ENCODE data around the gene SCN3A.

- TF ChIP-seq SREBF2 (IDR thresholded peaks at IDR 0.05) (no peak), REST (IDR thresholded peaks at IDR 0.05) (no peak), HOXA7 (CRISPR knock-in tag; IDR thresholded peaks at IDR 0.05) (no peak), CTCF (IDR thresholded peaks at IDR 0.05) (no peak), CBX2 (IDR thresholded peaks at IDR 0.05; ENCODE audit: borderline replicate concordance, low read depth) (no peak), SMC3 (IDR thresholded peaks at IDR 0.05) (no peak), USF2 (IDR thresholded peaks at IDR 0.05) (no peak), JUNB (IDR thresholded peaks at IDR 0.05) (no peak)
These were observed 149.2 kb downstream of the SCN3A start for GRCh38 chr2:165054652-165055051.

All from A549 (cell line).